GM23338 (cell line): ENCODE results near the gene PUS7.
"Not testable (repeated sequence)": the region's sequence is repeated elsewhere in the genome, so short reads cannot be mapped to it uniquely, and the experiment has no call there.

Experiments used
- CREB1 ChIP-seq: fragments of 250-450 bp; sonication (Bioruptor Pico); IDR thresholded peaks from 2 replicates; pipeline ENCODE4 v1.5.0; 2020; ENCODE audit warnings: low read depth, mild to moderate bottlenecking, moderate library complexity
- CTCF ChIP-seq, 2 experiments: fragments of 200-600 bp in 1 of 2; sonication (generic) in 1 of 2; conservative IDR thresholded peaks; 2 replicates each; pipeline versions ENCODE4 v1.5.1 to v1.6.1; 2016 to 2017; ENCODE audit warnings: antibody characterized with exemption in 2 of 2, low read depth in 2 of 2, mild to moderate bottlenecking in 2 of 2, moderate library complexity in 1 of 2
- EZH2phosphoT487 ChIP-seq: fragments of 200-600 bp; sonication (generic); IDR thresholded peaks from one replicate; pipeline ENCODE4 v1.8.1; 2018; ENCODE audit warnings: antibody characterized with exemption; ENCODE audit not compliant: unreplicated experiment

- not testable (repeated sequence) for TF ChIP-seq CREB1 (CRISPR knock-in tag); CTCF (conservative IDR thresholded peaks at IDR 0.05; ENCODE audit: low read depth in 2 of 2); EZH2phosphoT487
These were observed 5.7 kb upstream of the PUS7 start for GRCh38 chr7:105527737-105528136.
